GM12891 (cell line): ENCODE measurements around the gene LOX.

Experiments
- POLR2A ChIP-seq: IDR thresholded peaks from 2 replicates; pipeline ENCODE4 v1.6.1; 2011; ENCODE audit warnings: low read depth, low read length, control low read depth
- POLR2AphosphoS5 ChIP-seq: IDR thresholded peaks from 2 replicates; pipeline ENCODE4 v1.6.1; 2011; ENCODE audit warnings: low read depth, low read length, control low read depth
- TAF1 ChIP-seq: IDR thresholded peaks from 2 replicates; pipeline ENCODE4 v1.6.1; 2011; ENCODE audit warnings: low read depth, low read length, control low read depth

DNA sequence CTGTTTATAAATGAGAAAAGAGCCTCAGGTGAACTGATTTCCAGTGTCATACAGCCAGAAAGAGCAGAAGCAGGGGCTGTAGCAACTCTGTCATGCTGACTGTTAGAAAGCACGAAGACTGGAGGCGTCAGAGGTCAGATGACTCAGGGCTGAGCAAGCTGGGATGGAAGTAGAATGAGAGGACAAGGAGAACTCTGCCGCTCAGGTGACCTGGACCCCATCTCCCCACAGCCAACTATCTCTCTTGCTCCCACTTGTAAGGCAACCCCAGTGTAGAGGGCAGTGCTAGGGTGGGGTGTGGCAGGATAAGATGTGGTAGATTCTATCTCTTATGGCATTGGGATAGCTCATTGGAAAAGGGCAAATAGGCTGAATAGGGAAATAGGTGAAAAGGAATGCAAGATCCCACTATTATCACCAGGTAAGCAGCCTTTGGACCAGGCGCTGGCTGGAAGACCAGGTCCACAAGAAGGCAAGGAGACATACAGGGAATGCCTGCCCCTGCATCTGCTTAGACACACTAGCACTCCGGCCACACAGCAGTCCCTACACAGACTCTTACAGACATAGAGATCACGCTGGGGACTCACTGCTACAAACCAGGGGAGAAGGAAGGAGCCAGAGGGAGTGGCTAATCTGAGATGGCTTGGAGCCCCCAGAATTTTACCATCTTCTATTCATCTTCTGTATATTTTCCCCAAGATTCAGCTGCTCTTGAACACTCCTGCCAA, 21.2 kb upstream of the LOX start:
- TF ChIP-seq POLR2AphosphoS5, result no peak
- no peak for TF ChIP-seq POLR2A
- TF ChIP-seq TAF1, result no peak
